OCI-LY1 (cell line): Measurements from ENCODE around the gene GCDH.

Experiments
- CTCF ChIP-seq: fragments of 200-600 bp; sonication (generic), shearing (Covaris generic); IDR thresholded peaks from 2 replicates; pipeline ENCODE4 v1.5.1; 2017; ENCODE audit warnings: mild to moderate bottlenecking, antibody characterized with exemption, low read length, moderate library complexity, mixed read lengths
- EZH2 ChIP-seq: fragments of 200-600 bp; sonication (generic), shearing (Covaris generic); IDR thresholded peaks from 2 replicates; pipeline ENCODE4 v1.8.0; 2017; ENCODE audit warnings: borderline replicate concordance, mixed run types, mild to moderate bottlenecking, antibody characterized with exemption, low read length, moderate library complexity, mixed read lengths

- no peak for TF ChIP-seq CTCF
- TF ChIP-seq EZH2 = no peak
Measured at GRCh38 chr19:12912571-12912970, 21.6 kb downstream of the GCDH start.
